Neural cell (in vitro differentiated cells): ENCODE results near the gene KATNIP. TPM values are rescaled to one million over a fixed set of nuclear protein-coding genes. Genes with fewer than 3 reads are reported as not detected.

Experiments
- H2AFZ ChIP-seq: fragments of 200-600, 300-800 bp; sonication (generic), shearing (Covaris generic); 2 replicates; pipeline ENCODE4 v1.6.0; 2014; ENCODE audit warnings: low read depth, mild to moderate bottlenecking, antibody characterized with exemption, low read length, moderate library complexity
- H3F3A ChIP-seq: fragments of 200-600 bp; shearing (Covaris generic); 2 replicates; pipeline ENCODE4 v1.6.1; 2016; ENCODE audit warnings: mild to moderate bottlenecking, moderate library complexity, mixed read lengths, antibody characterized with exemption, low read length; ENCODE audit not compliant: insufficient read depth, poor library complexity, severe bottlenecking
- H3K27ac ChIP-seq: fragments of 200-600, 300-800 bp; sonication (generic), shearing (Covaris generic); 2 replicates; pipeline ENCODE4 v1.5.1; 2014; ENCODE audit warnings: mild to moderate bottlenecking, low read length, moderate library complexity
- H3K27me3 ChIP-seq: fragments of 300-800, 200-600 bp; sonication (generic), shearing (Covaris generic); 2 replicates; pipeline ENCODE4 v1.6.0; 2014; ENCODE audit warnings: mild to moderate bottlenecking, low read depth, low read length, moderate library complexity; ENCODE audit not compliant: insufficient read depth
- H3K36me3 ChIP-seq: fragments of 300-800, 200-600 bp; sonication (generic), shearing (Covaris generic); 2 replicates; pipeline ENCODE4 v1.5.1; 2014; ENCODE audit warnings: mild to moderate bottlenecking, antibody characterized with exemption, low read length, moderate library complexity; ENCODE audit not compliant: insufficient read depth
- H3K4me2 ChIP-seq: fragments of 300-800, 200-600 bp; sonication (generic), shearing (Covaris generic); 2 replicates; pipeline ENCODE4 v1.6.0; 2014; ENCODE audit warnings: mild to moderate bottlenecking, low read length
- H3K4me3 ChIP-seq: fragments of 300-800, 200-600 bp; sonication (generic), shearing (Covaris generic); 2 replicates; pipeline ENCODE4 v1.5.1; 2014; ENCODE audit warnings: mild to moderate bottlenecking, low read length, moderate library complexity
- H3K79me2 ChIP-seq: fragments of 200-600 bp; shearing (Covaris generic); replicated peaks from 2 replicates; pipeline ENCODE4 v1.6.0; 2014; ENCODE audit warnings: mild to moderate bottlenecking, low read length, moderate library complexity; ENCODE audit not compliant: insufficient read depth
- H3K9ac ChIP-seq: fragments of 300-800, 200-600 bp; sonication (generic), shearing (Covaris generic); 2 replicates; pipeline ENCODE4 v1.6.1; 2016; ENCODE audit warnings: mild to moderate bottlenecking, low read length, mixed read lengths
- H3K9me2 ChIP-seq: fragments of 200-600 bp; shearing (Covaris generic); 2 replicates; pipeline ENCODE4 v1.6.1; 2016; ENCODE audit warnings: mild to moderate bottlenecking, low read length, mixed read lengths; ENCODE audit not compliant: insufficient read depth
- H3K9me3 ChIP-seq: fragments of 200-600, 300-800 bp; sonication (generic), shearing (Covaris generic); 2 replicates; pipeline ENCODE4 v1.6.1; 2016; ENCODE audit warnings: mild to moderate bottlenecking, mixed run types, low read length, moderate library complexity, mixed read lengths
- H4K20me1 ChIP-seq: fragments of 200-600 bp; shearing (Covaris generic); 2 replicates; pipeline ENCODE4 v1.6.1; 2016; ENCODE audit warnings: mild to moderate bottlenecking, mixed run types; ENCODE audit not compliant: insufficient read depth
- CTCF ChIP-seq: fragments of 450-650 bp; IDR thresholded peaks from 2 replicates; pipeline ENCODE4 v1.5.1; 2014; ENCODE audit warnings: antibody characterized with exemption, mild to moderate bottlenecking, moderate library complexity; ENCODE audit not compliant: poor library complexity, severe bottlenecking
- EP300 ChIP-seq: fragments of 450-650 bp; conservative IDR thresholded peaks from 2 replicates; pipeline ENCODE4 v1.6.1; 2014; ENCODE audit warnings: antibody characterized with exemption, mild to moderate bottlenecking, moderate library complexity; ENCODE audit not compliant: poor library complexity, severe bottlenecking
- EZH2 ChIP-seq: fragments of 200-600, 300-800 bp; shearing (Covaris generic), sonication (generic); IDR thresholded peaks from 2 replicates; pipeline ENCODE4 v1.6.1; 2014; ENCODE audit warnings: antibody characterized with exemption, low read length, borderline replicate concordance, mild to moderate bottlenecking; ENCODE audit not compliant: insufficient read depth, poor library complexity, severe bottlenecking
- MXI1 ChIP-seq: fragments of 450-650 bp; conservative IDR thresholded peaks from 2 replicates; pipeline ENCODE4 v1.6.1; 2014; ENCODE audit warnings: antibody characterized with exemption, mild to moderate bottlenecking; ENCODE audit not compliant: poor library complexity, severe bottlenecking
- POLR2AphosphoS5 ChIP-seq: IDR thresholded peaks from 2 replicates; pipeline ENCODE4 v1.6.1; 2012
- RAD21 ChIP-seq: fragments of 450-650 bp; conservative IDR thresholded peaks from 2 replicates; pipeline ENCODE4 v1.6.1; 2014; ENCODE audit warnings: antibody characterized with exemption, mild to moderate bottlenecking, moderate library complexity
- REST ChIP-seq: IDR thresholded peaks from 2 replicates; pipeline ENCODE4 v1.6.1; 2012; ENCODE audit warnings: borderline replicate concordance
- SMC3 ChIP-seq: fragments of 450-650 bp; conservative IDR thresholded peaks from 2 replicates; pipeline ENCODE4 v1.6.1; 2014; ENCODE audit warnings: antibody characterized with exemption, mild to moderate bottlenecking, moderate library complexity; ENCODE audit not compliant: poor library complexity
- TAF1 ChIP-seq: IDR thresholded peaks from 2 replicates; pipeline ENCODE4 v1.6.1; 2012; ENCODE audit warnings: low read depth
- polyA plus RNA-seq: library from polyadenylated mRNA; depleted of rRNA; stranded (reverse); fragments of >200 nt; gene quantifications from 2 replicates; pipeline ENCODE4 v1.2.3, GENCODE V29; 2014

Gene KATNIP
- polyA plus RNA-seq, 1 donor from 2014 or later = 6.4 TPM

- no peaks in the 10 kb centered on the region for H3F3A ChIP-seq
- H3K27me3 ChIP-seq = no peaks in the 10 kb centered on the region
- H3K9me2 ChIP-seq = no peaks in the 10 kb centered on the region
- H4K20me1 ChIP-seq = no peaks in the 10 kb centered on the region
- TF ChIP-seq POLR2AphosphoS5 (no peak), MXI1 (no peak), CTCF (no peak), EP300 (no peak), EZH2 (no peak), REST (no peak), RAD21 (no peak), TAF1 (no peak), SMC3 (no peak)
- H3K36me3 ChIP-seq = peaks cover 16% of the 10 kb centered on the region
- H3K79me2 ChIP-seq = peaks cover 15% of the 10 kb centered on the region
- H3K27ac ChIP-seq = no peak overlapping the region
- no peak overlapping the region for H3K9ac ChIP-seq
- no peak overlapping the region for H2AFZ ChIP-seq
- no peak overlapping the region for H3K4me3 ChIP-seq
- H3K4me2 ChIP-seq = no peak overlapping the region
- H3K9me3 ChIP-seq = no peaks in the 10 kb centered on the region
Observed at GRCh38 chr16:27543801-27544200, 6.1 kb upstream of the KATNIP start.

GRCh38 chr16:27544671-27545070 lies 5.3 kb upstream of the KATNIP start:
- Histone ChIP-seq H3K79me2 (peaks cover 21% of the 10 kb centered on the region), H3K4me2 (no peak overlapping the region), H3K27me3 (no peaks in the 10 kb centered on the region), H3K27ac (no peak overlapping the region), H4K20me1 (no peaks in the 10 kb centered on the region), H3K9me2 (no peaks in the 10 kb centered on the region), H2AFZ (no peak overlapping the region), H3K36me3 (peaks cover 12% of the 10 kb centered on the region), H3K9me3 (no peaks in the 10 kb centered on the region), H3K9ac (no peak overlapping the region), H3K4me3 (no peak overlapping the region), H3F3A (no peaks in the 10 kb centered on the region)
- TF ChIP-seq REST (no peak), POLR2AphosphoS5 (no peak), MXI1 (no peak), CTCF (no peak), EP300 (no peak), SMC3 (no peak), TAF1 (no peak), EZH2 (no peak), RAD21 (no peak)
